HG02943 (cell line): Measurements from ENCODE around the gene AFAP1.

ENCODE experiments used
- ATAC-seq: cut with Tn5 transposase; IDR thresholded peaks from one replicate; pipeline ENCODE4 v1.9.1; 2021; ENCODE audit warnings: mild to moderate bottlenecking, low read depth, moderate library complexity; ENCODE audit not compliant: unreplicated experiment

AFAP1 gene

DNA sequence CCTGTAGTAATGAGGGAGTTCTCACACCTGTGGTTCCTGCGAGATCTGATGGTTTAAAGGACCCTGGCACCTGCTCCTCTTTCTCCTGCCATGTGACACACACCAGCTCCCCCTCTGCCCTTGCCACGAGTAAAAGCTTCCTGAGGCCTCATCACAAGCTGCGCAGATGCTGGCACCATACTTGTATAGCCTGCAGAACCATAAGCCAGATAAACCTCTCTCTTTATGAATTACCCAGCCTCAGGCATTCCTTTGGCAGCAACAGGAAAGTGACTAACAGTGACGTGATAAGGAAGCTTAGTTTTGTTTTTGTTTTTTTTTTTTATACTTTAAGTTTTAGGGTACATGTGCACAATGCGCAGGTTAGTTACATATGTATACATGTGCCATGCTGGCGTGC, 130.9 kb downstream of the AFAP1 start:
- ATAC-seq, result no peak

- ATAC-seq, result no peak
Observed at GRCh38 chr4:7808181-7808580, 131.5 kb downstream of the AFAP1 start.

- ATAC-seq, result no peak
Observed at GRCh38 chr4:7807351-7807921, 132.2 kb downstream of the AFAP1 start.

DNA sequence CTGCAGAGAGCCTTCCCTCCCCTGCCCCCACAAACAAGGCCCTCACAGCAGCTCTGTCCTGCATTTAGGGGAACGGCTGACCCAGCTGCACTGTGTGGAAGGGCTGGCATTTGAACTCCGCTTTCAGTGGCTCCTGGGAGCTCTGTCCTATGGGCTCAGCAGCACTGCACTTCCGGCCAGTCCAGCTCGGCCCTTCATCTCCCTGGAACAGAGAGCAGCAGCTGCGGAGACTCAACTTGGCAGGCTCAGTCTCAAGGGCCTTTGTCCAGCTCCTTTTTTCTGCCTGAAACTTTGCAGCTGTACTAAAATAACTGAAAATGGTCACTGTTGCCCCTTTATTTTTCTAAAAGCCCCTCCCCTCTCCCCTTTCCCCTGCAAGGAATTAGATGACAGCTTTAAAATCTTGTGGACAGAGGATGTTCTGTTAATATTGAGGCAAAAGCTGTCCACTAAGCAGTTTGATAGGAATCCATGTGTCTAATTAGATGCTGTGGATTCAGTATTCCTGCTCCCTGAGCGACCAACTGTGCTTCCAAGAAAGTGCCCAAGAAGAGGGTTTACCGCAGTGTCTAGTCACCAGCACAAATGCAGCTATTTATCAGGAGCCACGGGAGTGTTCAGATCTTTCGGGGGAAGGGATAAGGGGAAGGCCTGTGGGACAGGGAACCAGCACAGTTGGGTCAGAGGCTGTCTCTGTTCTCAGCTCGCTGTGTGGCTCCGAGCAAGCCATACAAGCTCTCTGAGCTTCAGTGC, 133.1 kb downstream of the AFAP1 start:
- ATAC-seq, result no peak

- no peak for ATAC-seq
Observed at GRCh38 chr4:7805533-7806337, 133.9 kb downstream of the AFAP1 start.

DNA sequence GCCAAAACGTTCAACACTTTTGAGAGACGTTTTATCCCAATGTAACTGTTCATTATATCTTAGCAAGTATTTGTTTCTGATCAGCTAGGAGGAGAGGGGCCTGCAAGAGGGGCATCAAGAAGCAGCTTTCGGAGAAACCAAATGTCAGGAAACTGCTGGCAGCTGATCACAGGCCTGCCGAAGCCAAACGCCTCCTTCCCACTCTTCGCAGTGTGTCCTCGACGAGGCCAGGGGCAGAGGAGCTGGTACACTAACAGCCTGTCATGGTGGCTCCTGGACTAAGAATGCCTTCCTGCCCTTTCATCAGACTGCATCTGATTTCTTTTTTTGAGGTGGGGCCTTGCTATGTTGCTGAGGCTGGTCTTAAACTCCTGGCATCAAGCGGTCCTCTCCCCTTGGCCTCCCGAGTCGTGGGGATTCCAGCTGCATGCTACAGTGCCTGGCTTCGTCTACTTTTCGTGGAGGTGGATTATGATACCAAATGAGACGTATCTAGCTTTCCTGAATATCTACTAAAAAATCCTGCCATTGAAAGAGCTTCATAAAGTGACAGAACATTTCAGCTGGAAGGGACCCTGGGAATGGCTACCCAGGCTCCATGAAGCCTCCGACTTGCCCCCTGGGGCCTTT, 134.8 kb downstream of the AFAP1 start:
- no peak for ATAC-seq

DNA sequence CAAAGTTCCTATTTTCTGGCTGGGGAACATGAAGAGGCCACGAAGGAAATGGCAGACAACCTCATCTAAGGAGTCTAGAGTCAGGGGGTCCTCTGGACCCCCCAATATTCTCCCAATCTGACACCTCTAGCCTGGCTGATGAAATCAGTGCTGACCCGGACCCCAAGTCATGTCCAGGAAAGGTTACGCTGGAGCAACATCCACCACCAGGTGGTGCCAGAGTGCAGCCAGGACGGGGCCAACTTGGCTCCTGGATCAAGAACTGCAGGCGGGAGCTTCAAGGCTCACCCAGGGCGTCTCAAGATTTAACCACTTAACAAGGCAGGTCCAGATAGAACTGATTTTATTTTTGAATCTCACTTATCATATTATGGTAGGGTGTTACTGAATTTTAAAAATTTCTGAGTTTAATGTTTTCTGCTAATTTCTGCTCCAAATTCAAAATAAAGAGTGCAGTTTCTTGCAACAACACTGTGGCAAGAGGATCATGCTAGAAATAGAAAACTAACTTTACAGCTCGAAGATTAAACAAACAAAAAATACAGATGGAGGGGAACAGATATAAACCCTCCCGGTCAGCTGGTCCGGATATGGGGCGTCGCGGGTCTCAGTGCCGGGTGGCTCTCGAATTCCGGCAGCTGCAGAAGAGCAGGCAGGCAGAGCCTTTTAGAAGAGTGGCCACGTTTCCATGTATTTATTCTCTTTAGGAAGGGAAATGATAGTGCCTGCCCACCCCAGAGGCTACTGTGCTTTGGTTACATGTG, 135.5 kb downstream of the AFAP1 start:
- ATAC-seq, result no peak

DNA sequence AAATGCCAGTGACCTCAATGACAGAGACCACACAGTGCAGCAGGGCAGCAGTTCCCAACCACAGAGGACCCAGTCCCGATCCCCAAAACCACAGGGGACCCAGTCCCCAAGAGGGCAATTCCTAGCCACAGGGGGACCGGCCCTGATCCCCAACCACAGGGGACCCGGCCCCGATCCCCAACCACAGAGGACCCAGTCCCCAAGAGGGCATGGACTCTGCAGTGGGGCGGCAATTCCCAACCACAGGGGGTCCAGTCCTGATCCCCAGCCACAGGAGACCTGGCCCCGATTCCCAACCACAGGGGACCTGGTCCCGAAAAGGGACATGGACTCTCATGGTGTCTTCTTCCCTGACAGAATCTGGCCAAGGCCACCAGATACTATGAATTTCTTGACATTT, 136.3 kb downstream of the AFAP1 start:
- ATAC-seq, result no peak

- no peak for ATAC-seq
Observed at GRCh38 chr4:7802093-7802726, 137.5 kb downstream of the AFAP1 start.

DNA sequence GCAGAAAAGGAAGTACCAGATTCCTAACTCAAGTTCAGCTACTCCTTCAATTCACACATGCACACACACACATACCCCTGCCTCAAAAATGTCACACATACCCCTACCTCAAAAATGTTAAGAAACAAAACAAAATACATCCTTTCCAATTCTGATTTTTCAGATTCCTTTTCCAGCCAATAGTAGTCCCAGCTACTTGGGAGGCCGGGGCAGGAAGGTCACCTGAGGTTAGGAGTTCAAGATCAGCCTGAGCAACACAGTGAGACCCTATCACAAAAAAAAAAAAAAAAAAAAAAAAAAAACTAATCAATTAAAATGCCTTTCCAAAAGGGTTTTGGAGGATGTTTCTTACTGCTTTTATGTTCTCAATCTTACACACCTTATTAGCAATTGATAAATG, 138.0 kb downstream of the AFAP1 start:
- ATAC-seq, result no peak

GRCh38 chr4:7801001-7801400, 138.7 kb downstream of the AFAP1 start:
- no peak for ATAC-seq

- ATAC-seq, result no peak
Observed at GRCh38 chr4:7800410-7800809, 139.3 kb downstream of the AFAP1 start.

GRCh38 chr4:7799736-7800135, 139.9 kb downstream of the AFAP1 start:
- no peak for ATAC-seq

DNA sequence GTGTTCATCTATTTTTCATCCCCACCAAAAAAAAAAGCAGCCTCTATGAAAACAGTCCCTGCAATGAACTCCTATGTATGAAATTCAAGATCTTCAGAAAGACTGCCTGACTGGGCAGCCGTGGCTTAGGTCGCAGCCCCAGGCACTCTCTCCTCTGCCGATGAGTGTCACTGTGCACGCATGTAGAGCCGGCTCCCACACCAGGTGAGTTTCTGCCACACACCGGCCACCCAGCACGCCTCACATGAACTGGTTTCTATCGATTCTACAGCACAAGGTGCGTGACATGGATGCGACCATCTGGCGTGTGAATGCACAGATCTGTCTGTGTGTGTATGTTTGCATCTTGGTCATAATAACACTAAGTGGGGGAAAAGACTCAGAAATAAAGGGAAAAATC, 140.4 kb downstream of the AFAP1 start:
- ATAC-seq, result no peak

DNA sequence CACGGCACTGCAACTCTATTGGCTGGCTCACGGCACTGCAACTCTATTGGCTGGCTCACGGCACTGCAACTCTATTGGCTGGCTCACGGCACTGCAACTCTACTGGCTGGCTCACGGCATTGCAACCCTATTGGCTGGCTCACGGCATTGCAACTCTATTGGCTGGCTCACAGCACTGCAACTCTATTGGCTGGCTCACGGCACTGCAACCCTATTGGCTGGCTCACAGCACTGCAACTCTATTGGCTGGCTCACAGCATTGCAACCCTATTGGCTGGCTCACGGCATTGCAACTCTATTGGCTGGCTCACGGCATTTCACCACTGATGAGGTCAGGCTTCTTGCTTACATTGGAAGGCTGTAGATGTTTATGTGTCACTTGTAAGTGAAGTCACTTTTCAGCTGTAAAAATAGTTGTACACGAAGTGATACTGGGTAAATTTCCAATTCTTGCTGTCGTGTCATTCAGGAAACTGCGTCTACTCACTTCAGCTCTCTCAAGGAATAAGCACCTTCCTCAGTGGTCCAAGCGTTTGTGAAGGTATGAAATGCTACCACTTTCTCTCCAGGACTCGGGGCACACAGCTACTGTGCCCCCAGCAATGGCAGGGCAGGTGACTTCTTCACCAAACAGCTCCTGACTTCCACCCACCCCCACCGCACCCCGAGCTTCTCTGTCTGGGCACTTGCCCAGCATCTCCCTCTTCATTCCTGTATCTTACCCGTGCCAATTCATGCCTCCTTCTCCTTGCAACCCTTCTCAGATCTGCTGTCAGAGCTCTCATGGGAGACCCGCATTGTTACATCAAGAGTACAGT, 141.3 kb downstream of the AFAP1 start:
- ATAC-seq, result no peak

DNA sequence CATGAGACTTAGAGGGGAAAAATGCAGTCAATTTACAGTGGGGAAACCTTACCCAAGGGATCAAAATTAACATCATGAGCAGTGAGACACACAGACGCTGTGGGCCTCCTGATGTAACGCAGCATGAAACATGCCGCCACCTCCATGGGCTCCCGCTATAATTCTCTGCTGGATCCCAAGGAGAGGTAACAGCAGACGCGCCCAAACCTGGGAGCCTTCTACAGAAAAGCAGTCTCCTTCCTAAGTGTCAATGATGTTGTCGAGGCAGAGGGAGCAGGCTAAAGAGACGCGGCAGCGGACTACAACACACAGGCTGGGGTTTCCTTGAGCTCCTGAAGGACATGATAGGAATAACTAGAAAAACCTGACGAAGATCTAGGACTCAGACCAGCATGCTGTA, 142.3 kb downstream of the AFAP1 start:
- no peak for ATAC-seq

DNA sequence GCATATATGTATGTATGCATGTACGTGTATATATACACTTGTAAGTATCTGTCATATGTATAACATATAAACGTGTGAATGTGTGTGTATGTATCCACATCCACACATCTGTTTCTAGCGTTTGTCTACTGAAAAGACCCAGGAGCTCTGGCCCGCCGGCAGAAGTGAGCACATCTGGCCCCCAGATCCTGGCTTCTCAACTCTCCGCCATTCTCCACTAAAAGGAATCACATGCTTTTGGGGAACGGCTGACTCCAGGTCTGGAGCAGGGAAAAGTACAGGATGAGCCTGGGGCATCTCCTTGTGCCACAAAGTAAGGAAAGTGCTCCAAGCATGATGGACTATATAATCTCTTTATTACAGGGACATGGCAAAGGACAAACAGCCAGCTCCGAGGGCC, 143.7 kb downstream of the AFAP1 start:
- no peak for ATAC-seq

- no peak for ATAC-seq
Observed at GRCh38 chr4:7793186-7793585, 146.5 kb downstream of the AFAP1 start.

- ATAC-seq, result no peak
Observed at GRCh38 chr4:7792616-7793015, 147.0 kb downstream of the AFAP1 start.
